ENCODE measurements around the gene SSMEM1.

The SSMEM1 gene

GRCh38 chr7:130208516-130208915, 856 bp downstream of the SSMEM1 start:
- DNase-seq (ENCODE audit: low read depth): no peak
- no peak overlapping the region for H3K4me3 ChIP-seq (ENCODE audit: low read depth, low read length)
- TF ChIP-seq CTCF (IDR thresholded peaks at IDR 0.05; ENCODE audit: control insufficient read depth, extremely low read depth, insufficient read depth): no peak

GRCh38 chr7:130210181-130210935, 2.7 kb downstream of the SSMEM1 start:
- DNase-seq (ENCODE audit: low read depth): no peak
- no peak for TF ChIP-seq CTCF (IDR thresholded peaks at IDR 0.05; ENCODE audit: control insufficient read depth, extremely low read depth, insufficient read depth)
- no peak overlapping the region for H3K4me3 ChIP-seq (ENCODE audit: low read depth, low read length)

- H3K4me3 ChIP-seq (ENCODE audit: low read depth, low read length): no peak overlapping the region
- TF ChIP-seq CTCF (IDR thresholded peaks at IDR 0.05; ENCODE audit: control insufficient read depth, extremely low read depth, insufficient read depth): no peak
- no peak for DNase-seq (ENCODE audit: low read depth)
These were observed 6.2 kb downstream of the SSMEM1 start for GRCh38 chr7:130213828-130214227.

GRCh38 chr7:130216025-130216424, 8.4 kb downstream of the SSMEM1 start:
- DNase-seq (ENCODE audit: low read depth): no peak
- H3K4me3 ChIP-seq (ENCODE audit: low read depth, low read length): no peak overlapping the region
- TF ChIP-seq CTCF (IDR thresholded peaks at IDR 0.05; ENCODE audit: control insufficient read depth, extremely low read depth, insufficient read depth): no peak

GRCh38 chr7:130216750-130217149, 9.1 kb downstream of the SSMEM1 start:
- no peak overlapping the region for H3K4me3 ChIP-seq (ENCODE audit: low read depth, low read length)
- TF ChIP-seq CTCF (IDR thresholded peaks at IDR 0.05; ENCODE audit: control insufficient read depth, extremely low read depth, insufficient read depth): no peak
- DNase-seq (ENCODE audit: low read depth): no peak

GRCh38 chr7:130218806-130219620, 11.4 kb downstream of the SSMEM1 start:
- no peak overlapping the region for H3K4me3 ChIP-seq (ENCODE audit: low read depth, low read length)
- DNase-seq (ENCODE audit: low read depth): no peak
- TF ChIP-seq CTCF (IDR thresholded peaks at IDR 0.05; ENCODE audit: control insufficient read depth, extremely low read depth, insufficient read depth): no peak

Measured in LNCaP clone FGC (cell line).